ENCODE data around the gene INHBB. TPM values are rescaled to one million over a fixed set of nuclear protein-coding genes. Genes with fewer than 3 reads are reported as not detected.

The INHBB gene
- polyA plus RNA-seq, 1 experiment: 0.09 TPM

DNA sequence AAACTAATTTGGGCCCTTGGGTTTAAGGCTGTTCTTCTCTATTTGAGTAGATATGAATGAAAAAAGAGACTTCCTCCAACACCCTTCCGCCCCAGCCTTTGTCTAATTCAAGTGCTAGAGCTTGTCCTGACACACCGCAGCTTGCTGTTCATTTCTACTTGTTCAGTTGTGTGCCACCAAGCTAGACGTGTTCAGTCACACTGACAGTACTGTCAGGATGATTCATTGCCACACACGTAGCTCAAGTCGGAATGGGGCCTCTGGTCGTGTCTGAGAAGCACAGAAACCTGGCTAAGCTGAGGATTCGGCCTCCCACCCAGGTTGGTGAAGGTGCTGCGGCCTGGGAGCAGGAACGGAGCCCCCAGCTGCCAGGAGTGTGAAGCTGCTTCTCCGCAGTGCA lies 45.6 kb upstream of the INHBB start:
- no peak overlapping the region for H3K4me3 ChIP-seq (ENCODE audit: low read depth, low read length)
- H3K27me3 ChIP-seq (ENCODE audit: control insufficient read depth, insufficient read depth, low read length): no peaks in the 10 kb centered on the region
- TF ChIP-seq, protein P1, sequence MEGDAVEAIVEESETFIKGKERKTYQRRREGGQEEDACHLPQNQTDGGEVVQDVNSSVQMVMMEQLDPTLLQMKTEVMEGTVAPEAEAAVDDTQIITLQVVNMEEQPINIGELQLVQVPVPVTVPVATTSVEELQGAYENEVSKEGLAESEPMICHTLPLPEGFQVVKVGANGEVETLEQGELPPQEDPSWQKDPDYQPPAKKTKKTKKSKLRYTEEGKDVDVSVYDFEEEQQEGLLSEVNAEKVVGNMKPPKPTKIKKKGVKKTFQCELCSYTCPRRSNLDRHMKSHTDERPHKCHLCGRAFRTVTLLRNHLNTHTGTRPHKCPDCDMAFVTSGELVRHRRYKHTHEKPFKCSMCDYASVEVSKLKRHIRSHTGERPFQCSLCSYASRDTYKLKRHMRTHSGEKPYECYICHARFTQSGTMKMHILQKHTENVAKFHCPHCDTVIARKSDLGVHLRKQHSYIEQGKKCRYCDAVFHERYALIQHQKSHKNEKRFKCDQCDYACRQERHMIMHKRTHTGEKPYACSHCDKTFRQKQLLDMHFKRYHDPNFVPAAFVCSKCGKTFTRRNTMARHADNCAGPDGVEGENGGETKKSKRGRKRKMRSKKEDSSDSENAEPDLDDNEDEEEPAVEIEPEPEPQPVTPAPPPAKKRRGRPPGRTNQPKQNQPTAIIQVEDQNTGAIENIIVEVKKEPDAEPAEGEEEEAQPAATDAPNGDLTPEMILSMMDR (IDR thresholded peaks at IDR 0.05; ENCODE audit: low read depth, low read length): no peak
- no peak overlapping the region for H3K27ac ChIP-seq (ENCODE audit: low read depth, low read length)
- DNase-seq (ENCODE audit: low read depth, low spot score): no peak
- POLR2A ChIA-PET: no interaction called here
- CTCF ChIA-PET: interaction anchor here (0.5 to 6.4 kb wide), 2 partner anchors 11 to 14 kb away, joined by 3 to 50 read pairs; no protein-coding TSS in a partner anchor
- H3K9me3 ChIP-seq (ENCODE audit: control insufficient read depth, insufficient read depth, low read length): no peaks in the 10 kb centered on the region

DNA sequence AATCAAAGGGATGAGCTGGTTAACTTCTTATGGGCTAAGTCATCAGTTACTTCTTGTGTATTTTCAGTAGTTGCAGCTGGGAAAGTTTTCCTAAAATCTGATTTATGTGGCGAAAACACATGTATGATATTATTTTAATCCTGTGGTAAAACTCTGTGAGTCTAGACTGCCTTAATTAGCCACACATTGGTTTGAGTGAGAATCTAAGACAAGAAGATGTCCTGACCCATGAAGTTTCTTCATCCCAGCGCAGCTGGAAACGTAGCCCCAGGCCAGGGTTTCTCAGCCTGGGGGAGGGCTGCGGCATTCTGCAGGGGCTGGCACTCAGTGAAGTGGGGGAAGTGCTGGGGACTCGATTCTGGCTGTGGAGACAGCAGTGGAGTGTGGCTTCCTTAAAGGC lies 44.7 kb upstream of the INHBB start:
- H3K27me3 ChIP-seq (ENCODE audit: control insufficient read depth, insufficient read depth, low read length): no peaks in the 10 kb centered on the region
- TF ChIP-seq, protein P1 (IDR thresholded peaks at IDR 0.05; ENCODE audit: low read depth, low read length): no peak
- DNase-seq (ENCODE audit: low read depth, low spot score): no peak
- H3K27ac ChIP-seq (ENCODE audit: low read depth, low read length): no peak overlapping the region
- ChIA-PET CTCF (interaction anchor here (0.6 to 6.4 kb wide), 2 partner anchors 13 to 379 kb away, joined by 3 to 50 read pairs; no protein-coding TSS in a partner anchor), POLR2A (no interaction called here)
- H3K9me3 ChIP-seq (ENCODE audit: control insufficient read depth, insufficient read depth, low read length): no peaks in the 10 kb centered on the region
- no peak overlapping the region for H3K4me3 ChIP-seq (ENCODE audit: low read depth, low read length)

DNA sequence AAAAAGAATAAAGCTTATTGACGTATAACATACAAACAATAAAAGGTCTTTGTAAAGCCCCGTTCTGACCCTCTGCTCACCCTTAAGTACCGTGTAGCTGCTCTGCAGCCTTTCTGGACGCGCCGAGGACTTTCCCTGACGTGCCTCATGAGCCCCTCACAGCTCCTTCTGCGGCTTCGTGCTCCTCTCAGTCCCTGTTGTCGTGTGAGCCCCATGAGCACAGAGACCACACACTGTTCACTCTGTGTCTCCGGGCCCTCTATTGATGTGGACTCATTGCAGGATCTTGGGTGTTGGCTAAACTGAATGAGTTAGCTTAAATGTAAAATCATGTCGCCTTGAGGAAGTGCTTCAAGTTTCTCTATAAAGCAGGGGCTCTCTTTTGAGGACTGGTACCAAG lies 43.6 kb upstream of the INHBB start:
- no peak overlapping the region for H3K27ac ChIP-seq (ENCODE audit: low read depth, low read length)
- no peak for DNase-seq (ENCODE audit: low read depth, low spot score)
- no peaks in the 10 kb centered on the region for H3K9me3 ChIP-seq (ENCODE audit: control insufficient read depth, insufficient read depth, low read length)
- H3K4me3 ChIP-seq (ENCODE audit: low read depth, low read length): no peak overlapping the region
- H3K27me3 ChIP-seq (ENCODE audit: control insufficient read depth, insufficient read depth, low read length): no peaks in the 10 kb centered on the region
- ChIA-PET CTCF (interaction anchor here (0.5 to 2.2 kb wide), 4 partner anchors 11 to 36 kb away, joined by 3 to 11 read pairs (median 4); no protein-coding TSS in a partner anchor), POLR2A (no interaction called here)
- TF ChIP-seq, protein P1 (IDR thresholded peaks at IDR 0.05; ENCODE audit: low read depth, low read length): no peak

DNA sequence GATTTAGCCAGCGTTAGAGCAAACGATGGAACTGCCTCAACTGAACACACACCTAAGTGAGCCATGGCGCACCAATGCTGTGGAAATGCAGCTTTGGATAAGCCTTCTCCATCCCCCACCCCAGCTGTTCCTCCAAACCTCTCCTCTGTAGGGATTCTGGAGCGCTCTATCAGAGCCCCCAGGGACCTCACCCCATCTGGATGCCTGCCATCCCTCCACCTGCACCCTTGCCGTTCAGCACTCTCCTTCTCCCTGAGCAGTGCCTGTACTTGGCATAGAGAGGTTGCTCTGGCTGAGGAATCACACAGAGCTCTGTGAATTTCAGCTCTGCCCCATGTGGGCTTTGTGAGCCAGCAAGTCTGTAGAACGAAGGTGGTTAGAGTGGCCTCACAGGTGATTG lies 42.8 kb upstream of the INHBB start:
- no peak for DNase-seq (ENCODE audit: low read depth, low spot score)
- no peak overlapping the region for H3K4me3 ChIP-seq (ENCODE audit: low read depth, low read length)
- no peak overlapping the region for H3K27ac ChIP-seq (ENCODE audit: low read depth, low read length)
- POLR2A ChIA-PET: no interaction called here
- TF ChIP-seq, protein P1 (IDR thresholded peaks at IDR 0.05; ENCODE audit: low read depth, low read length): no peak
- no peaks in the 10 kb centered on the region for H3K9me3 ChIP-seq (ENCODE audit: control insufficient read depth, insufficient read depth, low read length)
- CTCF ChIA-PET: interaction anchor here (0.6 to 2.2 kb wide), 3 partner anchors 10 to 651 kb away, joined by 4 to 11 read pairs (median 4); no protein-coding TSS in a partner anchor
- no peaks in the 10 kb centered on the region for H3K27me3 ChIP-seq (ENCODE audit: control insufficient read depth, insufficient read depth, low read length)

DNA sequence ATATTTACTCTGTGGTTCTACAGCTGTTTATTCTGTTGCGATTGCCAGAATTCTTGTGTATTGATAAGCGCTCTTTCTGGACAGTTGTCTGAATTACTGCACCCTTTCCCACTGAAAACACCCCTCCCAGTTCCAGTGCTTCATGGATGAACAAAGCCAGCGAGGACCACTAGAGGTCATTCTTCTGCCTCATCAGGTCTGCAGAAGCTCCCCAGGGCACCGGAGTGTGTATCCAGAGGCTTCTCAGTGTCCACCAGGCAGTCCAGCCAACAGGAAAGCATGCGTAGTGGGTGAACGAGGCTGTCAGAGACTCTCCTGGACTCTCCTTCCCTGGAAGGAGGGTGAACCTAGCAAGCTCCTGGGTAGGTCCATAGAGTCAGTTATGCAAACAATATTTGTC lies 40.6 kb upstream of the INHBB start:
- ChIA-PET CTCF (interaction anchor here (0.6 to 1.8 kb wide), 7 partner anchors 8 to 775 kb away, joined by 3 to 11 read pairs (median 3); no protein-coding TSS in a partner anchor), POLR2A (no interaction called here)
- Histone ChIP-seq H3K4me3 (ENCODE audit: low read depth, low read length) (no peak overlapping the region), H3K27me3 (ENCODE audit: control insufficient read depth, insufficient read depth, low read length) (no peaks in the 10 kb centered on the region), H3K27ac (ENCODE audit: low read depth, low read length) (no peak overlapping the region), H3K9me3 (ENCODE audit: control insufficient read depth, insufficient read depth, low read length) (no peaks in the 10 kb centered on the region)
- no peak for DNase-seq (ENCODE audit: low read depth, low spot score)
- TF ChIP-seq, protein P1 (IDR thresholded peaks at IDR 0.05; ENCODE audit: low read depth, low read length): peak; percentile 52
